SK-N-MC (cell line): ENCODE data around the gene MACF1.

Source experiments
- EZH2 ChIP-seq: fragments of 200-600 bp; sonication (generic); IDR thresholded peaks from one replicate; pipeline ENCODE4 v1.6.1; 2017; ENCODE audit warnings: antibody characterized with exemption
- FOXP2 ChIP-seq: optimal IDR thresholded peaks from 2 replicates; pipeline ENCODE3; 2011; ENCODE audit warnings: mild to moderate bottlenecking, moderate library complexity; ENCODE audit not compliant: insufficient read depth; ENCODE audit errors: extremely low read length, control extremely low read depth

- TF ChIP-seq EZH2 = no peak
- no peak for TF ChIP-seq FOXP2
Measured at GRCh38 chr1:39446986-39447567, 242.6 kb downstream of the MACF1 start.
